Right ventricle myocardium inferior (tissue), 1 donor: ENCODE measurements around the gene MUC21. TPM values are rescaled to one million over a fixed set of nuclear protein-coding genes. Genes with fewer than 3 reads are reported as not detected.
"Not testable (repeated sequence)": the region's sequence is repeated elsewhere in the genome, so short reads cannot be mapped to it uniquely, and the experiment has no call there.

ENCODE experiments used
- ATAC-seq: fragments of 200-7000 bp; cut with Tn5 transposase; one replicate; pipeline ENCODE4 v1.9.1; 2020; ENCODE audit warnings: mild to moderate bottlenecking, moderate library complexity
- DNase-seq: peaks from one replicate; pipeline ENCODE4 v3.0.0; 2021; ENCODE audit errors: missing footprints
- intact Hi-C: fragments of 100-400 bp; cut with DNase I; formaldehyde crosslinking; loops from one replicate; pipeline ENCODE4 v1.11.0; 2022
- total RNA-seq: library from RNA; stranded (reverse); fragmentation: NEBNext Ultra II Directional; extraction: Animal tissue kit (Norgen Biotek cat#: 25700); gene quantifications from one replicate; pipeline ENCODE4 v1.2.1, GENCODE V29; 2021
- donor health status: DM: no; HTN: yes; CAD: no; lungs with severe emphysema.

The MUC21 gene
- total RNA-seq, 1 donor from 2014 or later: not detected

DNA sequence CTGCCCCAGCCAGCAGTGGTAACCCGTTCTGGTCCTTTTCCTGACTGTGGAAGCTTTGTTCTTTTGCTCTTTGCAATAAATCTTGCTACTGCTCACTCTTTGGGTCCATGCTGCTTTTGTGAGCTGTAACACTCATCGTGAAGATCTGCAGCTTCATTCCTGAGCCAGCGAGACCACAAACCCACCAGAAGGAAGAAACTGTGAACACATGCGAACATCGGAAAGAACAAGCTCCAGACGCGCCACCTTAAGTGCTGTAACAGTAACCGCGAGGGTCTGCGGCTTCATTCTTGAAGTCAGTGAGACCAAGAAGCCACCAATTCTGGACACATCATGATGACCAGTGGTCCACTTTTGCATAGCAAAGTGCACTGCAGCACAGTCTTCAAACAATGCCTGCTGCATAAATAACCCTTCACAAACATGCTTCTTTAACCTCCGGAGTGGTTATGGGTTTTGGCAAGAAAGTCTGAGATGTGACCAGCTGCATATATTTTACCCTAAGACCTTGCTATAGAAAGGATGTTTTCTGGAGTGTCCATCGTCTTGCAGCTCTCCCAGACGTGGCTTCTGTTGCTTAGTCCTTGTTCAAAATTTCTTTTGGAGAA, 17.9 kb downstream of the MUC21 start:
- intact Hi-C loops: no loop called here
- no peak for DNase-seq
- ATAC-seq: no peak

- intact Hi-C loops: no loop called here
- ATAC-seq (no peak), DNase-seq (no peak)
Observed at GRCh38 chr6:31002471-31002870, 19.0 kb downstream of the MUC21 start.

DNA sequence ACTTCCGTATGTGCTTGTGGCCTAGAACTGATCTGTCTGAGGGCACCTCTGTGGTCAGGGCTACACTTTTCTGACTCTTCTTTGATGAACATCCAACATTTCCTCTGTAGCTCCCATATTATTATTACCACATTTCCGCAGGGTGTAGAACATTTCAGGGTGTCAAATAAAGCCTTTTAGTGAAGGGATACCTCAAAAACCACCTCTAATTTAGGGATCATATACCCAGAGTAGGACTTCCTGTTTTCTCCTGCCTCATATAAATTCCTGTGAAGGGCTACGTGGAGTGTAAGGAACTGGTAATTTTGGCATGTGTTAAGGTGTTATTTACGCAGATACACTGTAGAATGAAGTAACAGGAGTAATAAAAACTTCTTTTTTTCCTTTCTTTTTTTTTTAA, 21.3 kb downstream of the MUC21 start:
- ATAC-seq (peak; percentile 6), DNase-seq (no peak)
- intact Hi-C loops: no loop called here

DNA sequence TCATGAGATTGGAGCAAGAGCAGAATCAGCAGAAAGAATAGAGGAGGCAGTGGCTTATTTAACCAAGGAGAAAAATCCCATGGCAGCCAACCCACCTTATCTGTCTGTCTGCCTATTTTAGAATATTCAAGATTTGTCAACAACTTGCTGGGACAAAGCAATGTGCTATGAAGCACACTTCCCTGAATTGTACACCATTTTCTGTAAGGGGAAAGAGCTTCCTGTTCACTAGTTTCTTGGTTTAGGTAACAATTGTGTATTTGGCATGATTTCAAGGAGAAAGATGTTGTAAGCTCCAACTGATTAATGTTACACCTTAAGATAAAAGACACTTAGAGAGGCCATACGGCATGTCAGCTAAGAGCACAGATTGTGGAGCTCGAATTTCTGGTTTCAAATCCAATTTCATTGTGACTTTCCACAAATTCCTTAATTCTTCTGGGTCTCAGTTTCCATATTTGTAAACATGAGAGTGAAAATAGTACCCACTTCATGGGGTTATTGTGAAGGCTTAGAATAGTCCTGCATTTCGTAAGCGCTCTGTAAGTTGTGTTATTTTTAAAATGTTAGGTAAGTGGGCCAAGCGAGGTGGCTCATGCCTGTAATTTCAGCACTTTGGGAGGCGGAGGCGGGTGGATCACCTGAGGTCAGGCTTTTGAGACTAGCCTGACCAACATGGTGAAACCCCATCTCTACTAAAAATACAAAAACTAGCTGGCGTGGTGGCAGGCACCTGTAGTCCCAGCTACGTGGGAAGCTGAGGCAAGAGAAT, 21.9 kb downstream of the MUC21 start:
- ATAC-seq: peak; percentile 88
- intact Hi-C loops: no loop called here
- DNase-seq: no peak

GRCh38 chr6:31007694-31008093, 24.2 kb downstream of the MUC21 start:
- ATAC-seq (no peak), DNase-seq (no peak)
- intact Hi-C loops: no loop called here

- no peak for ATAC-seq
- no peak for DNase-seq
- intact Hi-C loops: no loop called here
Observed at GRCh38 chr6:31008165-31008564, 24.6 kb downstream of the MUC21 start.

GRCh38 chr6:31009731-31010130, 26.2 kb downstream of the MUC21 start:
- intact Hi-C loops: no loop called here
- ATAC-seq (no peak), DNase-seq (no peak)

DNA sequence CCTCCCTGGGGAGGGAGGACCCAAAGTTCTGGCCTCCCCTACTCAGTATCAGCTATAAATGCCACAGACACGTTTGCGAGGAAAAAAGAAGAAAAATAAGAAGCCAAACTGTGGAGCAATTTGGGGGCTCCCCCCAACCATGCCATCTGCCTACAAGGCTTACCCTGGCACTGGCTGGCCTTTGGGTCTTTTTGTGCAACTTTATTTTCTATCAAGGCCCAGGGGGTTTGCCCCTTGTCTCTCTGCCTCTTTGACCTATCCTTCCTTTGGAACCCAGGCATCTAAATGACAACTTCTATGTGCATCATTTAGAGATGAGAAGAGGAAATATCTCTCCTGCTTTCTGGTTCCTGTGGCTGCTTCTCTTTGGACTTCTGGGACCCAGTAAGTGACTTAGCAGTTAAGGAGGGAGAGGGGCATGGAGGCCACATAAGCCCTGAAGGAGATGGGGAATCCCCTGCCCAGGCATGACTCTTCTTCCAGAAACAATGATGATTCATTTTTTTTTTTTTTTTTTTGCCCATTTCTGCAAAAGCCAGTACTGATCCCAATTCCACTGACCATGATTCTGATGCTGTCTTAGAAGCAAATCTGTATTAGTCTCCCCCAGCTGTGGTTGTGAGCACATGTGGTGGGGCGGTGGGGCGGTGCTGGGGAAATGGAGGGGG, 27.0 kb downstream of the MUC21 start, which contains the start of gene MUC22:
Gene MUC22 (plus strand): TSS at position 82 of the 668 bp plus-strand sequence. CDS start 233 bp downstream, at position 315.
- intact Hi-C loops: no loop called here
- ATAC-seq (no peak), DNase-seq (no peak)

GRCh38 chr6:31011153-31011552, 27.6 kb downstream of the MUC21 start:
- DNase-seq: no peak
- intact Hi-C loops: no loop called here
- no peak for ATAC-seq

DNA sequence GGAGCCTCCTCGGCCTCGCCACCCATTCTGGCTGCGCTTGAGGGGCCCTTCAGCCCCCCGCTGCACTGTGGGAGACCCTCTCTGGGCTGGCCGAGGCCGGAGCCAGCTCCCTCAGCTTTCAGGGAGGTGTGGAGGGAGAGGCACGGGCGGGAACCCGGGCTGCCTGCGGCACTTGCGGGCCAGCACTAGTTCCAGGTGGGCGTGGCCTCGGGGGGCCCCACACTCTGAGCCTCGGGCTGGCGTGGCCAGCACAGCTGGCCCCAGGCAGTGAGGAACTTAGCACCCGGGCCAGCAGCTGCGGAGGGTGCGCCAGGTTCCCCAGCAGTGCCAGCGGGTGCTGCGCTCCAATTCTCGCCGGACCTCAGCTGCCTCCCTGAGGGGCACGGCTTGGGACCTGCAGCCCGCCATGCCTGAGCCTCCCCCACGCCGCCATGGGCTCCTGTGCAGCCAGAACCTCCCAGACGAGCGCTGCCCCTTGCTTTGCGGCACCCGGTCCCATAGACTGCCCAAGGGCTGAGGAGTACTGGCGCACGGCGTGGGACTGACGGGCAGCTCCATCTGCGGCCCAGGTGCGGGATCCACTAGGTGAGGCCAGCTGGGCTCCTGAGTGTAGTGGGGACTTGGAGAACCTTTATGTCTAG, 33.3 kb downstream of the MUC21 start:
- intact Hi-C loops: no loop called here
- ATAC-seq: no peak
- DNase-seq: no peak

- DNase-seq, ATAC-seq, intact Hi-C loops: not testable (repeated sequence)
Observed at GRCh38 chr6:31017436-31017835, 33.9 kb downstream of the MUC21 start.

DNA sequence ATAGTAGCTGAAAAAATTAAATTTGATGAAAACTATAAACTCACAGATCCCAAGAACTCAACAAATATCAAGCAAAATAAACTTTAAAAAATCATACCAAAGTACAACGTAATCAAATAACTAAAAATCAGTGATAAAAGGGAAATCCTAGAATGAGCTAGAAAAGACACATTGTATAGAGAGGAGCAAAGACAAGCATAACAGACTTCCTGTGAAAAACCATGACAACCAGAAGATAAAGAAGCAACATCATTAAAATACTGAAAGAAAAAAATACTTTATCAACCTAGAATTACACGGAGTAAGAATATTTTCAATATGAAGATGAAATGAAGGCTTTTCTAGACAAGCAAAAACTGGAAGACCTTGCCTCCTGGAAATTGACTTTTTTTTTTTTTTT, 36.5 kb downstream of the MUC21 start:
- ATAC-seq (no peak), DNase-seq (no peak)
- intact Hi-C loops: no loop called here

DNA sequence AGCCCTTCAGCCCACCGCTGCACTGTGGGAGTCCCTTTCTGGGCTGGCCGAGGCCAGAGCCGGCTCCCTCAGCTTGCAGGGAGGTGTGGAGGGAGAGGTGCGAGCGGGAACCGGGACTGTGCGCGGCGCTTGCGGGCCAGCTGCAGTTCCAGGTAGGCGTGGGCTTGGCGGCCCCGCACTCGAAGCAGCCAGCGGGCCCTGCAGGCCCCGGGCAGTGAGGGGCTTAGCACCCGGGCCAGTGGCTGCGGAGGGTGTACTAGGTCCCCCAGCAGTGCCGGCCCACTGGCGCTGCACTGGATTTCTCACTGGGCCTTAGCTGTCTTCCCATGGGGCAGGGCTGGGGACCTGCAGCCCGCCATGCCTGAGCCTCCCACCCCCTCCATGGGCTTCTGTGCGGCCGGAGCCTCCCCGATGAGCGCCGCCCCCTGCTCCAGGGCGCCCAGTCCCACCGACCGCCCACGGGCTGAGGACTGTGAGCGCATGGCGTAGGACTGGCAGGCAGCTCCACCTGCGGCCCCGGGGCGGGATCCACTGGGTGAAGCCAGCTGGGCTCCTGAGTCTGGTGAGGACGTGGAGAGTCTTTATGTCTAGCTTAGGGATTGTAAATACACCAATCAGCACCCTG, 37.2 kb downstream of the MUC21 start:
- DNase-seq, intact Hi-C loops, ATAC-seq: not testable (repeated sequence)

DNA sequence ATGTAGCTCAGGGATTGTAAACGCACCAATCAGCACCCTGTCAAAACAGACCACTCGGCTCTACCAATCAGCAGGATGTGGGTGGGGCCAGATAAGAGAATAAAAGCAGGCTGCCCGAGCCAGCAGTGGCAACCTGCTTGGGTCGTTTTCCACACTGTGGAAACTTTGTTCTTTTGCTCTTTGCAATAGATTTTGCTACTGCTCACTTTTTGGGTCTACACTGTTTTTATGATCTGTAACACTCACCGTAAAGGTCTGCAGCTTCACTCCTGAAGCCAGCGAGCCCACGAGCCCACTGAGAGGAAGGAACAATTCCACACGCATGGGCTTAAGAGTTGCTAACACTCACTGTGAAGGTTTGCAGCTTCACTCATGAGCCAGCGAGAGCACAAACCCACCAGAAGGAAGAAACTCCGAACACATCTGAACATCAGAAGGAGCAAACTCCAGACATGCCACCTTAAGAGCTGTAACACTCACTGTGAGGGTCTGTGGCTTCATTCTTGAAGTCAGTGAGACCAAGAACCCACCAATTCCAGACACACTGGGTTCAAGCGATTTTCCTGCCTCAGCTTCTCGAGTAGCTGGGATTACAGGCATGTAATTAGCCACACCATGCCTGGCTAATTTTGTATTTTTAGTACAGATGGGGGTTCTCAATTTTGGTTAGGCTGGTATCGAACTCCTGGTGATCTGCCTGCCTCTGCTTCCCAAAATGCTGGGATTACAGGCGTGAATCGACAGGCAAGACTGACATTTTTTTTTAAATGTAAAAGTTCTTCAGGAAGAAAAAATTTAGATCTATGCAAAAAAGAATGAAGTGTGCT, 38.4 kb downstream of the MUC21 start:
- ATAC-seq, DNase-seq, intact Hi-C loops: not testable (repeated sequence)

- ATAC-seq (no peak), DNase-seq (no peak)
- intact Hi-C loops: no loop called here
Observed at GRCh38 chr6:31025595-31025994, 42.1 kb downstream of the MUC21 start.

DNA sequence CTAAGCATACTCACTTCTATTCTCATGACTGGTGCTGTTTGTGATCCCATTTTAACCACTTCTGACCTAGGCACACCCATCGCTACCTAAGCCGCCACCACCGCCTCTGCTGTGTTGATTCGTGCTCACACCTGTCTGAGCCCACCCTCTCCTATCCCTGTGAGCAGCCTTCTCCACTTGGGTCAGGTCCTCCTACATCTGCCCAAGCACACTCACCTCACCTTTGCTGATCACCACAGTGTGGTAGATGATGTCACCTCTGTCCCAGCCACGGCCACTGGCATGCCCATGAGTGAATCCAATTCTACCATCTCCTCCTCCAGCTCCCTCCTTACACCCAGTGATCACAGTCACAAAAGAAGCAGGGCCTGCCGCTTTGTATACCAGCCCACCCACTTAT, 47.6 kb downstream of the MUC21 start:
- no peak for DNase-seq
- intact Hi-C loops: no loop called here
- no peak for ATAC-seq

GRCh38 chr6:31033075-31033474, 49.6 kb downstream of the MUC21 start:
- no peak for ATAC-seq
- DNase-seq: no peak
- intact Hi-C loops: no loop called here

DNA sequence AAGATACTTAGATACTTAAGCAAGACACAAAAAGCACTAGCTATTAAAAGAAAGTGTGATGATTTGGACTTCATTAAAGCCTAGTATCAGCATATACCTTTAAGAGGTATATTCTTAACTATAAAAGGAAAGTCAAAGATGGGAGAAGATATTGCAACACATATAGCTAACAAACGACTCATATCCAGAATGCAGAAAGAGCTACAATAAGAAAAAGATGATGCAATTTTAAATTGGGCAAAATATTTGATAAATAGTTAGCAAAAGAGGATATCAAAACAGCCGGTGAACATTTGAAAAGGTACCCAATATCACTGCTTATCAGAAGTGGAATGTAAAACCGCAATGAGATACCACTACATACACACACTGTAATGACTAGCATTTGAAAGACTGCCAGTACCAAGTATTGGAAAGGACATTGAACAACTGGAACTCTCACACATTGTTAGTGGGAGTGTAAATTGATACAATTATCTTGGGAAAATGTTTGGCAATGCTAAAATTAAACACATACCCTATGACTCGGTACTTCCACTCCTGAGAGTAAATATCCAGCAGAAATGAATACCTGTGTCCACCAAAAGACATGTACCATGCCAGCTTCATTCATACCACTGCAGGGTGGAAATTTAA, 52.5 kb downstream of the MUC21 start:
- no peak for ATAC-seq
- intact Hi-C loops: no loop called here

More for the DNA sequence above, 52.5 kb downstream of the MUC21 start:
- DNase-seq: no peak
